Stimulated activated CD4-positive, alpha-beta T cell treated with anti-CD3 and anti-CD28 coated beads, Interleukin-2, amount 100 ng/mL, for 48 hours (primary cell): ENCODE results near the gene RAP1GAP.

Source experiments
- DNase-seq, 2 donors: peaks; one replicate each; pipeline ENCODE4 v3.0.0-alpha.2; 2020

RAP1GAP gene

DNA sequence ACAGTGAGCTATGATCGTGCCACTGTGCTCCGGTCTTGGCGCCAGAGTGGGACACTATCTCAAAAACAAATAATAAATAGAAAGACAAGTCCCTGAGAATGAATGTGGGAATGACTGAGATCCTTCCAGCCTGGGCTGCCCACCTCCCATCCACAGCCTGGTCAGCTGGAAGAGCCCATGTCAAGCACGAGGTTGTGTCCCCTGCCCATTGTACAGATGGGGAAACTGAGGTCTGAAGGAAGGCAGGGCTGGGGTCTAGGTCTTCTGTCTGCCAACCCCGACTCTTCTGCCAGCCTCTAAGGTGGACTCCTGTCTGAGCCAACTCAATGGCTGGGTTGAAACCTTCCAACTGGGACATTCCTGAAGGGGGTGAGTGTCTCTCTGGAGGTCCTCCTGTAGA, 79.5 kb downstream of the RAP1GAP start:
- DNase-seq: no peak

GRCh38 chr1:21587602-21587953, 81.6 kb downstream of the RAP1GAP start:
- DNase-seq: no peak

GRCh38 chr1:21586846-21587601, 82.1 kb downstream of the RAP1GAP start:
- no peak for DNase-seq

- no peak for DNase-seq
Observed at GRCh38 chr1:21586222-21586621, 82.9 kb downstream of the RAP1GAP start.

DNA sequence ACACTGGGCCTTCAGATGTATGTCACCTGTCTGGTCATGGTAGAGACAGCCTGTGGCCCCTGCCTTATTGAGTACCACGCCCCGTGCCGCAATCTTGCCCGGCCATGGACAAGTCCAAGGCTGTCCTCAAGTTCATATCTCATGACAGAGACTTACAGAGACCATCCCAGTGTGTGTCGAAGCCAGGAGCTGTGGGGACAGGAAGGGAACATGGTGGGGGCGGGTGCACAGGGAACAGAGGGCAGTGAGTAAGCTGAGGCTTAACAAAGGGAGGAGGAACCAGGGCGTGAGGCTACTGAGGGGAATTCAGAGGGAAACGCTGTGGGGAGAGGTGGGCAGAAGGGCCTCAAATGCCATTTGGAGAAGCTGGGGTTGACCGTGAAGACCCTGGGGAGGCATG, 84.1 kb downstream of the RAP1GAP start:
- no peak for DNase-seq

GRCh38 chr1:21584096-21584495, 85.1 kb downstream of the RAP1GAP start:
- no peak for DNase-seq

- no peak for DNase-seq
Observed at GRCh38 chr1:21579791-21580190, 89.4 kb downstream of the RAP1GAP start.

DNA sequence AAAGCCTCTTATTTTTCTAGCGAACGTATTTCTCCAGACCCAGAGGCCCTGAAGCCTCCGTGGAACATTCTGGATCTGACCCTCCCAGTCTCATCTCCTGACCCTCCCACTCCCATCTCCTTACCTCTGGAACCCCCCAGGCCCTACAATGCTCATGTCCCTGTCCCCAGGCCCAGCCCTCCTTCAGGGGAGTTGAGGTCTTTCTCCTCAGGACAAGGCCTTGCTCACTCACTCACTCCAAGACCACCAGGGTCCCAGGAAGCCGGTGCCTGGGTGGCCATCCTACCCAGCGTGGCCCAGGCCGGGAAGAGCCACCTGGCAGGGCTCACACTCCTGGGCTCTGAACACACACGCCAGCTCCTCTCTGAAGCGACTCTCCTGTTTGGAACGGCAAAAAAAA, 91.2 kb downstream of the RAP1GAP start:
- DNase-seq: no peak

GRCh38 chr1:21577324-21577723, 91.8 kb downstream of the RAP1GAP start:
- DNase-seq: no peak

GRCh38 chr1:21576798-21577187, 92.4 kb downstream of the RAP1GAP start:
- DNase-seq: no peak

DNA sequence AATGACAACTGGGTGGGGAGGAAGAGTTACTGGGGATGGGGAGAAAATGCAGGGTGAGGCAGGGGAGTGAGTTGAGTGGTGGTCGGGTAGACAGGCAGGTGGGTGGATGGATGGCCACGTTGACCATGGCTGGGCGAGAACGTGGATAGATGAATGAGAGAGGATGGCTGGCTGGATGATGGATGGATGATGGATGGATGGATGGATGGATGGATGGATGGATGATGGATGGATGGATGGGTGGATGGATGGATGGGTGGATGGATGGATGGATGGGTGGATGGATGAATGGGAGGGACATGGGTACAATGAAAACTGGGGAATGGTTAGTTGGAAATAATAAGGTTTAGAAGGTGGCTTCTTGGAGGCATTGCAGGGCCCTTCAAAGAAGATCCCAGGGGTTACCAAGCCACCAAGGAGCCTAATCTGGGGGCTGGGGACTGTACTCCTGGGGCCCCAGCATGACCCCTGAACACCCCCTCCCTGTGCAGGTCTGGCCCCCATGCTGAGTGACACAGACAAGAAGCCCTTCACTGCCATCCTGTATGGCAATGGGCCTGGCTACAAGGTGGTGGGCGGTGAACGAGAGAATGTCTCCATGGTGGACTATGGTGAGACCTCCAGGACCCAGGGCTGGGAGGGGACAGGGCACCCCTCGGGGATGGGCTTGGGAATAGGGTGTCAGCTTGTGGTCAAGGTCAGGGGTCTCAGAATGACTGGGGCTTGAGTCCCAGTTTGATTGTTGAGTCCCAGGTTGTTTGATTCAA, 92.9 kb downstream of the RAP1GAP start:
- DNase-seq: no peak

GRCh38 chr1:21575351-21575942, 93.7 kb downstream of the RAP1GAP start:
- no peak for DNase-seq

DNA sequence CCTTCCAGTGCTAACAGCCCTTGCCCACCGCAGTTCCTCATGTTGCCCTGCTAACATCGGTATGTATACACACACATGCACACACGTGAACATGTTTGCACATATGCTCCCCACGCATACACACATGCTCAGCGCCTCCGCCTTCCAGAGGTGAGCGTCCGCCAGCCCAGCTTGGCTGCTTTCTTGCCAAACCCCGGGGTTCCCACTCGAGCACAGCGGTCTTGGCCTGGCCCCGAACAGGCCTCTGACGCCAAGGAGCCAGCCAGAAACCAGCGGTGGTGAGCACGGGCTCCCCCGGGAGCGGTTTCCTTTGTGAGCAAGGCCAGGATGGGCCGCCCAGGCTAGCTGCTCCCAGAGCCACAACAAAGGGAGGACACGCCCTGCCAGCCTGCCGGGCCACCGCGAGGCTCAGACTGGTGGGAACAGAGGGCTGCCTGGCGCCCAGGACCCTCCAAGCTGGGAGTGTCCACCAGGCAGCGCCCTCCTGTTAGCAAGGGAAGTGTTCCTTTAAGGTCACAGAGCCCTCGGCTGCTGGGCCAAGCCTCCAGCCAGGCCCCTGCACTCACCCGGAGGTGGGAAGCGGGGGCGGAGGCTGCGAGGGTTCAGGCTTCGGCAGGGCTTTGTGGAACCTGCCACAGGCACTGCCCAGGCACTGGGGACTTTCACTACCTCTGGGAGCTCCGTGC, 94.5 kb downstream of the RAP1GAP start:
- no peak for DNase-seq

GRCh38 chr1:21573971-21574465, 95.1 kb downstream of the RAP1GAP start:
- DNase-seq: peak in 1 of 2 donors; percentile 4

DNA sequence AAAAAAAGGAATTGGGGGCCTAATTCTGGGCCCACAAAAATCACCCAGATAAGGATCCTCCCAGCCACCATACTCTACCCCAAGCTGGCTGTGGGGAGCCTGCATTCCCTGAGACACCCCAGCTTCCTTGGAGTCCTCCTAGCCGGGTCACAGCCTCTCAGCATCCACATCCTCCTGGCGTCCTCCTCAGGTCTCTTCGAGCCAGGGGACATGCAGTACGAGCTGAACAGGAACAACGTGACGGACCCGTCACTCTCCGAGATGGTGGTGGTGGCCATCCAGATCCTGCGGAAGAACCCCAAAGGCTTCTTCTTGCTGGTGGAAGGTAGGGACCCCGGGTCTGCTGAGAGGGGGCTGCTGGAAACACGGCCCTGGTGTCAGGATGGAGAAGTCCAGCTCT, 95.7 kb downstream of the RAP1GAP start:
- DNase-seq: no peak

DNA sequence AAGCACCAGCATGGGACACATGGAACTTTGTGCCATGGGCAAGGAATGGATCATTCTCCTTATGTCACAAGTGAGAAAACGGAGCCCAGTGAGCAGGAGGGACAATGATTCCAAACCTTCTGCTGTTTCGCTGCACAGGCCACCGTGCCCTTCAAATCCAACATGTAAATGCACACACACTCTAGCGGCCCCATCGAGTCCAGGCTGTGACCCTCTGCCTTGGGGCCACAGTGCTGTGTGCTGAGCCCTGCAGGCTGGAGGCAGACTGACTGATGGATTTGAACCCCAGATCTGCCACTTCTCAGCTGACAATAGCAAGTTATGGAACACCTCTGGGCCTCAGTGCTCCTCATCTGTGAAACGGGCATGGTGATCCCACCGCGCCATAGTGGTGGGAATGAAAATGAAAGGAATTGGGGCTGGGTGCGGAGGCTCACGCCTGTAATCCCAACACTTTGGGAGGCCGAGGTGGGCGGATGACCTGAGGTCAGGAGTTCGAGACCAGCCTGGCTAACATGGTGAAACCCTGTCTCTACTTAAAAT, 96.4 kb downstream of the RAP1GAP start:
- DNase-seq: no peak

DNA sequence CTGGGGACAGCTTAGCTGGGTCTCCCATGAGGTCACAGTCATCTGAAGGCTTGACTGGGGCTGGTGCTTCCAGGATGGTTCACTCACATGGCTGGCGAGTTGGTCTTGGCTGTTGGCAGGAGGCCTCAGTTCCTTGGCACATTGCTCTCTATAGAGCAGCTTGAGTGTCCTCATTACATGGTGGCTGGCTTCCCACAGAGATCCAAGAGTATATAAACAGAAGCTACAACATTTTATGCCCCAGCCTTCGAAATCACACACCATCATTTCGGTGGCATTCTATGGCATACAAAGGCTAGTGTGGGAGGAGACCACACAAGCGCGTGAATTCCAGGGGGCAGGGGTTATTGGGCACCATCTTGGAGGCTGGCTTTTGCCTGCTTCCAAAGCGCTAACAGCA, 96.9 kb downstream of the RAP1GAP start:
- DNase-seq: no peak

GRCh38 chr1:21570885-21571284, 98.3 kb downstream of the RAP1GAP start:
- no peak for DNase-seq

- no peak for DNase-seq
Observed at GRCh38 chr1:21570528-21570875, 98.7 kb downstream of the RAP1GAP start.

GRCh38 chr1:21569820-21570527, 99.2 kb downstream of the RAP1GAP start:
- no peak for DNase-seq

- no peak for DNase-seq
Observed at GRCh38 chr1:21568809-21569385, 100.3 kb downstream of the RAP1GAP start.
